ENCODE data around the gene CYTH3. TPM values are rescaled to one million over a fixed set of nuclear protein-coding genes. Genes with fewer than 3 reads are reported as not detected.

CYTH3 gene
- total and polyA plus RNA-seq, 2 experiments from 2014 or later = 11.9 to 15.7 TPM

GRCh38 chr7:6277476-6277875 lies 5.1 kb upstream of the CYTH3 start:
- no peak for DNase-seq (ENCODE audit: low spot score)
- WGBS (ENCODE audit: low lambda C conversion rate, missing lambda C conversion rate) = 86% methylated on average over 4 of the region's 4 CpGs
- no peaks in the 10 kb centered on the region for H3K27me3 ChIP-seq
- no peaks in the 10 kb centered on the region for H3K36me3 ChIP-seq (replicated peaks; ENCODE audit: insufficient read depth, low read depth)
- no peaks in the 10 kb centered on the region for H4K20me1 ChIP-seq (ENCODE audit: insufficient read depth, poor library complexity, severe bottlenecking)
- H3K4me2 ChIP-seq = no peak overlapping the region
- no peak overlapping the region for H3K4me3 ChIP-seq
- H3K79me2 ChIP-seq = no peaks in the 10 kb centered on the region
- H3K4me1 ChIP-seq (ENCODE audit: insufficient read depth) = no peaks in the 10 kb centered on the region
- H3K27ac ChIP-seq = no peak overlapping the region
- H2AFZ ChIP-seq = no peak overlapping the region
- no peaks in the 10 kb centered on the region for H3K9me3 ChIP-seq (ENCODE audit: low read depth)
- TF ChIP-seq EZH2 (IDR thresholded peaks at IDR 0.05; ENCODE audit: borderline replicate concordance) (no peak), CTCF (IDR thresholded peaks at IDR 0.05; ENCODE audit: poor library complexity) (no peak), EZH2phosphoT487 (IDR thresholded peaks at IDR 0.05; ENCODE audit: low read depth, severe bottlenecking, unreplicated experiment) (no peak)
- no peaks in the 10 kb centered on the region for H3K9me2 ChIP-seq (replicated peaks; ENCODE audit: insufficient read depth)

- 68% methylated on average over 9 of the region's 9 CpGs for WGBS (ENCODE audit: low lambda C conversion rate, missing lambda C conversion rate)
- Histone ChIP-seq H3K27me3 (no peaks in the 10 kb centered on the region), H3K79me2 (peaks cover 2% of the 10 kb centered on the region), H3K9me2 (replicated peaks; ENCODE audit: insufficient read depth) (no peaks in the 10 kb centered on the region), H3K27ac (no peak overlapping the region), H3K9me3 (ENCODE audit: low read depth) (no peaks in the 10 kb centered on the region), H3K4me1 (ENCODE audit: insufficient read depth) (no peaks in the 10 kb centered on the region), H4K20me1 (ENCODE audit: insufficient read depth, poor library complexity, severe bottlenecking) (no peaks in the 10 kb centered on the region), H2AFZ (no peak overlapping the region), H3K4me3 (no peak overlapping the region), H3K36me3 (replicated peaks; ENCODE audit: insufficient read depth, low read depth) (no peaks in the 10 kb centered on the region), H3K4me2 (no peak overlapping the region)
- no peak for TF ChIP-seq CTCF (IDR thresholded peaks at IDR 0.05; ENCODE audit: poor library complexity)
- no peak for TF ChIP-seq EZH2 (IDR thresholded peaks at IDR 0.05; ENCODE audit: borderline replicate concordance)
- TF ChIP-seq EZH2phosphoT487 (IDR thresholded peaks at IDR 0.05; ENCODE audit: low read depth, severe bottlenecking, unreplicated experiment) = no peak
- no peak for DNase-seq (ENCODE audit: low spot score)
Measured at GRCh38 chr7:6276911-6277408, 4.5 kb upstream of the CYTH3 start.

- no peak for TF ChIP-seq EZH2 (IDR thresholded peaks at IDR 0.05; ENCODE audit: borderline replicate concordance)
- no peak for TF ChIP-seq CTCF (IDR thresholded peaks at IDR 0.05; ENCODE audit: poor library complexity)
- TF ChIP-seq EZH2phosphoT487 (IDR thresholded peaks at IDR 0.05; ENCODE audit: low read depth, severe bottlenecking, unreplicated experiment) = no peak
- WGBS (ENCODE audit: low lambda C conversion rate, missing lambda C conversion rate) = 76% methylated on average over 2 of the region's 2 CpGs
Measured at GRCh38 chr7:6274743-6275142, 2.3 kb upstream of the CYTH3 start.

More at GRCh38 chr7:6274743-6275142, 2.3 kb upstream of the CYTH3 start:
- Histone ChIP-seq H3K4me2 (no peak overlapping the region), H2AFZ (no peak overlapping the region), H3K27me3 (no peaks in the 10 kb centered on the region), H3K4me1 (ENCODE audit: insufficient read depth) (peaks cover 6% of the 10 kb centered on the region), H4K20me1 (ENCODE audit: insufficient read depth, poor library complexity, severe bottlenecking) (peaks cover 10% of the 10 kb centered on the region), H3K79me2 (peaks cover 22% of the 10 kb centered on the region), H3K27ac (no peak overlapping the region), H3K36me3 (replicated peaks; ENCODE audit: insufficient read depth, low read depth) (no peaks in the 10 kb centered on the region), H3K4me3 (no peak overlapping the region), H3K9me3 (ENCODE audit: low read depth) (no peaks in the 10 kb centered on the region), H3K9me2 (replicated peaks; ENCODE audit: insufficient read depth) (no peaks in the 10 kb centered on the region)
- DNase-seq (ENCODE audit: low spot score) = no peak

All from hepatocyte (in vitro differentiated cells).